ENCODE results near the gene PRIM2. TPM values are rescaled to one million over a fixed set of nuclear protein-coding genes. Genes with fewer than 3 reads are reported as not detected.
"Not testable (repeated sequence)": the region's sequence is repeated elsewhere in the genome, so short reads cannot be mapped to it uniquely, and the experiment has no call there.

The PRIM2 gene
- total RNA-seq, 1 donor from 2014 or later: 16.6 TPM

GRCh38 chr6:57434944-57435343 is 117.5 kb downstream of the PRIM2 start:
- no peaks in the 10 kb centered on the region for H3K36me3 Mint-ChIP-seq
- H3K9me3 Mint-ChIP-seq: no peaks in the 10 kb centered on the region
- no peak overlapping the region for H3K4me3 Mint-ChIP-seq
- DNase-seq (ENCODE audit: low spot score in 2 of 2, unreplicated experiment in 2 of 2): no peak
- TF ChIP-seq CTCF (IDR thresholded peaks at IDR 0.05; ENCODE audit: unreplicated experiment): no peak
- no peaks in the 10 kb centered on the region for H3K27me3 Mint-ChIP-seq (ENCODE audit: low read depth)
- peaks cover 26% of the 10 kb centered on the region for H3K4me1 Mint-ChIP-seq
- no peak overlapping the region for H3K27ac Mint-ChIP-seq

- Mint-ChIP-seq H3K4me3 (no peak overlapping the region), H3K9me3 (no peaks in the 10 kb centered on the region), H3K27me3 (ENCODE audit: low read depth) (no peaks in the 10 kb centered on the region), H3K36me3 (no peaks in the 10 kb centered on the region), H3K27ac (no peak overlapping the region), H3K4me1 (peaks cover 26% of the 10 kb centered on the region)
- no peak for DNase-seq (ENCODE audit: low spot score in 2 of 2, unreplicated experiment in 2 of 2)
- no peak for TF ChIP-seq CTCF (IDR thresholded peaks at IDR 0.05; ENCODE audit: unreplicated experiment)
These were observed 118.2 kb downstream of the PRIM2 start for GRCh38 chr6:57435475-57436160.

- not testable (repeated sequence) for H3K4me3 Mint-ChIP-seq; H3K27ac Mint-ChIP-seq; H3K36me3 Mint-ChIP-seq; H3K27me3 Mint-ChIP-seq (ENCODE audit: low read depth); DNase-seq (ENCODE audit: low spot score in 2 of 2, unreplicated experiment in 2 of 2); H3K4me1 Mint-ChIP-seq; H3K9me3 Mint-ChIP-seq
These were observed 123.3 kb downstream of the PRIM2 start for GRCh38 chr6:57440735-57441134.

- not testable (repeated sequence) for DNase-seq (ENCODE audit: low spot score in 2 of 2, unreplicated experiment in 2 of 2); H3K27ac Mint-ChIP-seq; H3K36me3 Mint-ChIP-seq; H3K4me1 Mint-ChIP-seq; H3K27me3 Mint-ChIP-seq (ENCODE audit: low read depth); H3K4me3 Mint-ChIP-seq; H3K9me3 Mint-ChIP-seq
These were observed 124.7 kb downstream of the PRIM2 start for GRCh38 chr6:57442133-57442532.

GRCh38 chr6:57443181-57443580 is 125.8 kb downstream of the PRIM2 start:
- H3K27ac Mint-ChIP-seq; H3K4me1 Mint-ChIP-seq; H3K36me3 Mint-ChIP-seq; H3K4me3 Mint-ChIP-seq; H3K27me3 Mint-ChIP-seq (ENCODE audit: low read depth); DNase-seq (ENCODE audit: low spot score in 2 of 2, unreplicated experiment in 2 of 2): not testable (repeated sequence)
- peaks cover 12% of the 10 kb centered on the region for H3K9me3 Mint-ChIP-seq

GRCh38 chr6:57444787-57445186 is 127.4 kb downstream of the PRIM2 start:
- not testable (repeated sequence) for H3K4me1 Mint-ChIP-seq, H3K4me3 Mint-ChIP-seq

GRCh38 chr6:57445379-57445778 is 127.9 kb downstream of the PRIM2 start:
- H3K4me1 Mint-ChIP-seq; H3K36me3 Mint-ChIP-seq; H3K4me3 Mint-ChIP-seq; DNase-seq (ENCODE audit: low spot score in 2 of 2, unreplicated experiment in 2 of 2); H3K27ac Mint-ChIP-seq; H3K27me3 Mint-ChIP-seq (ENCODE audit: low read depth): not testable (repeated sequence)
- H3K9me3 Mint-ChIP-seq: peaks cover 12% of the 10 kb centered on the region

More at GRCh38 chr6:57444787-57445186, 127.4 kb downstream of the PRIM2 start:
- not testable (repeated sequence) for H3K27ac Mint-ChIP-seq; DNase-seq (ENCODE audit: low spot score in 2 of 2, unreplicated experiment in 2 of 2); H3K27me3 Mint-ChIP-seq (ENCODE audit: low read depth); H3K36me3 Mint-ChIP-seq
- peaks cover 12% of the 10 kb centered on the region for H3K9me3 Mint-ChIP-seq

GRCh38 chr6:57445790-57446468 is 128.5 kb downstream of the PRIM2 start:
- peaks cover 12% of the 10 kb centered on the region for H3K9me3 Mint-ChIP-seq
- not testable (repeated sequence) for H3K27ac Mint-ChIP-seq

GRCh38 chr6:57449496-57450066 is 132.2 kb downstream of the PRIM2 start:
- not testable (repeated sequence) for H3K4me3 Mint-ChIP-seq

More at GRCh38 chr6:57445790-57446468, 128.5 kb downstream of the PRIM2 start:
- H3K4me3 Mint-ChIP-seq; DNase-seq (ENCODE audit: low spot score in 2 of 2, unreplicated experiment in 2 of 2); H3K4me1 Mint-ChIP-seq; H3K36me3 Mint-ChIP-seq; H3K27me3 Mint-ChIP-seq (ENCODE audit: low read depth): not testable (repeated sequence)

GRCh38 chr6:57459781-57460180 is 142.4 kb downstream of the PRIM2 start:
- peaks cover 10% of the 10 kb centered on the region for H3K4me1 Mint-ChIP-seq
- H3K27me3 Mint-ChIP-seq (ENCODE audit: low read depth); H3K4me3 Mint-ChIP-seq; DNase-seq (ENCODE audit: low spot score in 2 of 2, unreplicated experiment in 2 of 2); H3K27ac Mint-ChIP-seq: not testable (repeated sequence)
- H3K36me3 Mint-ChIP-seq: peaks cover 10% of the 10 kb centered on the region
- H3K9me3 Mint-ChIP-seq: peaks cover 12% of the 10 kb centered on the region

More at GRCh38 chr6:57449496-57450066, 132.2 kb downstream of the PRIM2 start:
- H3K27me3 Mint-ChIP-seq (ENCODE audit: low read depth); H3K9me3 Mint-ChIP-seq; H3K27ac Mint-ChIP-seq; H3K4me1 Mint-ChIP-seq; DNase-seq (ENCODE audit: low spot score in 2 of 2, unreplicated experiment in 2 of 2): not testable (repeated sequence)
- H3K36me3 Mint-ChIP-seq: peaks cover 15% of the 10 kb centered on the region

- H3K4me3 Mint-ChIP-seq, H3K9me3 Mint-ChIP-seq, H3K27ac Mint-ChIP-seq: not testable (repeated sequence)
These were observed 143.6 kb downstream of the PRIM2 start for GRCh38 chr6:57461022-57461421.

GRCh38 chr6:57463809-57464208 is 146.4 kb downstream of the PRIM2 start:
- peaks cover 10% of the 10 kb centered on the region for H3K4me1 Mint-ChIP-seq
- H3K9me3 Mint-ChIP-seq; H3K27me3 Mint-ChIP-seq (ENCODE audit: low read depth); H3K36me3 Mint-ChIP-seq; H3K27ac Mint-ChIP-seq; H3K4me3 Mint-ChIP-seq; DNase-seq (ENCODE audit: low spot score in 2 of 2, unreplicated experiment in 2 of 2): not testable (repeated sequence)

More at GRCh38 chr6:57461022-57461421, 143.6 kb downstream of the PRIM2 start:
- H3K4me1 Mint-ChIP-seq: peaks cover 10% of the 10 kb centered on the region
- not testable (repeated sequence) for H3K36me3 Mint-ChIP-seq; DNase-seq (ENCODE audit: low spot score in 2 of 2, unreplicated experiment in 2 of 2); H3K27me3 Mint-ChIP-seq (ENCODE audit: low read depth)

Data from mesothelial cell of epicardium (in vitro differentiated cells).